ENCODE data around the gene EPPIN. TPM values are rescaled to one million over a fixed set of nuclear protein-coding genes. Genes with fewer than 3 reads are reported as not detected.

Gene EPPIN
- not detected in 2 replicates for total RNA-seq

GRCh38 chr20:45547206-45547770 lies at the start of gene EPPIN:
Gene EPPIN, minus strand, starts transcription at chr20:45547401. Its CDS starts 44 bp downstream, at chr20:45547357.

GRCh38 chr20:45579184-45579583 lies 32.0 kb upstream of the EPPIN start, which contains the start of gene WFDC8:
Gene WFDC8, minus strand, starts transcription at chr20:45579284. Its CDS starts 37 bp downstream, at chr20:45579247.

GRCh38 chr20:45539382-45539781 lies 7.8 kb downstream of the EPPIN start, which contains the start of gene WFDC6:
Gene WFDC6, minus strand, starts transcription at chr20:45539482. Its CDS starts 75 bp downstream, at chr20:45539407.

GRCh38 chr20:45515147-45515913 lies 31.9 kb downstream of the EPPIN start, which contains the start of gene SPINT3:
Gene SPINT3, minus strand, starts transcription at chr20:45515622. Its CDS starts 14 bp downstream, at chr20:45515608.

Small RNA genes within 50 kb of the gene (small RNA-seq; reads per million reads assigned to genes)
- gene AL031663.1 (ENCODE audit: low replicate concordance) (not detected), gene HSPD1P21 (ENCODE audit: low replicate concordance) (not detected), gene RNA5SP485 (ENCODE audit: low replicate concordance) (not detected)

Other genes starting within 250 kb of the EPPIN start
- not detected in 2 replicates for gene RBPJL, start 240.6 kb downstream of the EPPIN start, total RNA-seq
- 0.22 TPM in 1 of 2 replicates, not detected in the other for gene MATN4, start 239.1 kb downstream of the EPPIN start, total RNA-seq
- 212 and 227 TPM in 2 replicates for gene SDC4, start 199.0 kb downstream of the EPPIN start, total RNA-seq
- 47.3 and 51.3 TPM in 2 replicates for gene SYS1, start 184.2 kb downstream of the EPPIN start, total RNA-seq
- not detected in 2 replicates for gene TP53TG5, start 169.1 kb downstream of the EPPIN start, total RNA-seq
- gene DBNDD2, start 139.1 kb downstream of the EPPIN start, total RNA-seq, result 12.3 and 16.2 TPM in 2 replicates
- gene PIGT, start 131.3 kb downstream of the EPPIN start, total RNA-seq, result 46.1 and 59.5 TPM in 2 replicates
- not detected in 2 replicates for gene WFDC2, start 77.6 kb downstream of the EPPIN start, total RNA-seq
- gene SPINT3, start 31.8 kb downstream of the EPPIN start, total RNA-seq, result not detected in 2 replicates
- not detected in 2 replicates for gene WFDC6, start 7.9 kb downstream of the EPPIN start, total RNA-seq
- not detected in 2 replicates for gene WFDC8, start 31.9 kb upstream of the EPPIN start, total RNA-seq
- gene WFDC10A, start 82.3 kb upstream of the EPPIN start, total RNA-seq, result not detected in 2 replicates
- not detected in 2 replicates for gene WFDC9, start 83.9 kb upstream of the EPPIN start, total RNA-seq
- not detected in 2 replicates for gene WFDC11, start 122.8 kb upstream of the EPPIN start, total RNA-seq
- not detected in 2 replicates for gene WFDC13, start 154.6 kb upstream of the EPPIN start, total RNA-seq
- gene WFDC10B, start 157.6 kb upstream of the EPPIN start, total RNA-seq, result not detected in 2 replicates
- gene SPINT4, start 174.9 kb upstream of the EPPIN start, total RNA-seq, result not detected in 2 replicates
- gene WFDC3, start 244.5 kb upstream of the EPPIN start, total RNA-seq, result 0.66 TPM in 1 of 2 replicates, not detected in the other
- 14.3 and 18.4 TPM in 2 replicates for gene DNTTIP1, start 244.6 kb upstream of the EPPIN start, total RNA-seq